Hypothalamus (tissue), 51 donors: Measurements from ENCODE around the gene OR10K1.

ENCODE experiments used
- DNase-seq, 51 donors: peaks; one replicate each; lab custom pipeline; 2025; lab: John Stamatoyannopoulos, UW

Gene OR10K1

GRCh38 chr1:158516966-158517365 lies 55.3 kb downstream of the OR10K1 start:
- DNase-seq, result peak in 1 of 51 donors; percentile 13
